HG03575 (cell line): ENCODE data around the gene COL17A1.

Experiments used
- ATAC-seq: cut with Tn5 transposase; IDR thresholded peaks from one replicate; pipeline ENCODE4 v1.9.1; 2021; ENCODE audit not compliant: unreplicated experiment, insufficient number of reproducible peaks, low FRiP score; ENCODE audit errors: extremely low read depth

The COL17A1 gene

GRCh38 chr10:104059364-104059763 lies 26.3 kb downstream of the COL17A1 start:
- no peak for ATAC-seq

DNA sequence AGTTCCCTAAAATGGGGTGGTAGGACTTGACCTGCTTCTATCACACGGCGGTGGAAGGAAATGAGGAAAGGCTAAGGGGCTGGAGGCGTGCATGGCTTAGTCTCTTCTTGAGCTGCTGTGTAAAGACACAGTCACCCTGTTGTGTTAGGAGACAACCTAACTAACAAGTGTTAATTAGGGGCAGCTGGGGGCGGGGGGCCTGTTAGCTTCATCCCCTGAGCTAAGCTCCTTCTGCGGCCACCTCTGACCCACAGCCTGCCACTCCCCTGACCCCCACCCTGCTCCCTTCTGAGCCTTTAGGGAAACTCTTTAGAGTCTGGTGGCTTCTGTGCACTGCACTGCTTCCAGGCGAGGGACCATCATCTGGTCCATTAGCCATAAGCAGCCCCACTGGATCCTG lies 28.0 kb downstream of the COL17A1 start:
- ATAC-seq = no peak

DNA sequence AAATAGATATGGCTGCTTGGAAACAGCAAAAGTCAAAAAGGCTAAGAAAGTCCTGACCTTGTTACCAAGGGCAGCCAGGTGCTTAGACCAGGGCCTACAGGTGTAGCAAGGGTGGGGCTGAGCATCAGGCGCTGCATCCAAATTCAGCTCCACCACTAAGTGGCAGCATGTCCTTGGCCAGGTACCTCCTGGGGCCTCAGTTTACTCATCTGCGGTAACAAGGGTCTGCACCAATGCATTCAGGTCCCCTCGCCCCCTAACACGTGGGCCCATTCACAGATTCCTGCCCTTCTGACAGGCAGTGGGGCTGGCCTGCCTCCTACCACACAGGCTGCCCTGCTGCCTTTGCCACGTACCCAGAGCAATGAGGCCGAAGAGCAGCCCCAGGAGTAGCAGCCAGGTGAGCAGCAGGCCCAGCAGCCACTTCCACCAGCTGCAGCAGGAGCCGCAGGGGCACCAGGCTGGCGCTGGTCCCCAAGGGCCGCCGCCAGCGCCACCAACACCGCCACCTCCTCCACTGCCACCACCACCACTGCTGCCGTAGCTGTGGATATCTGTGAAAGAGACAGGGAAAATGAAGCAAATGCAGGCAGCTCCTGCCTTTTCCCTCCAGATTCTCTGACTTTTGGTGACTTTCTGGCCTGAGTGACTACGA lies 28.9 kb downstream of the COL17A1 start:
- no peak for ATAC-seq

GRCh38 chr10:104054430-104054829 lies 31.2 kb downstream of the COL17A1 start:
- no peak for ATAC-seq

DNA sequence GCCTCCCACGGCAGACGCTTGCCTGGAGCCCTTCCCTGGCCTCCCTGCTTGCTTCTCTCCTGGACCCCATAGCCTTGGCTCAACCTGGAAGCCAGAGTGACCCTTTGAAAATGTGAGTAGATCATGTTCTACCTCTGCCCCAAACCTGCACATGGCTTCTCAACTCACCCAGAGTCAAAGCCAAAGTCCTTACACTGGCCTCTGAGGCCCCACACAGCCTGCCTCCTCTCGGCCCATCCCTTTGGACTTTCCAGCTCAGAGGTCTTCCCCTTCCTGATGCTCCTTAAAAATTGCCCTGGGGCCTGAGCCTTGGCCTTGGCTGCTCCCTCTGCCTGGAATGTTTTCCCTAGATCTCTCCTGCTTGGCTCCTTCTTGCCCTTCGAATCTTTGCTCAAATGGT lies 32.5 kb downstream of the COL17A1 start:
- ATAC-seq = no peak

- no peak for ATAC-seq
Observed at GRCh38 chr10:104052431-104052830, 33.2 kb downstream of the COL17A1 start.

DNA sequence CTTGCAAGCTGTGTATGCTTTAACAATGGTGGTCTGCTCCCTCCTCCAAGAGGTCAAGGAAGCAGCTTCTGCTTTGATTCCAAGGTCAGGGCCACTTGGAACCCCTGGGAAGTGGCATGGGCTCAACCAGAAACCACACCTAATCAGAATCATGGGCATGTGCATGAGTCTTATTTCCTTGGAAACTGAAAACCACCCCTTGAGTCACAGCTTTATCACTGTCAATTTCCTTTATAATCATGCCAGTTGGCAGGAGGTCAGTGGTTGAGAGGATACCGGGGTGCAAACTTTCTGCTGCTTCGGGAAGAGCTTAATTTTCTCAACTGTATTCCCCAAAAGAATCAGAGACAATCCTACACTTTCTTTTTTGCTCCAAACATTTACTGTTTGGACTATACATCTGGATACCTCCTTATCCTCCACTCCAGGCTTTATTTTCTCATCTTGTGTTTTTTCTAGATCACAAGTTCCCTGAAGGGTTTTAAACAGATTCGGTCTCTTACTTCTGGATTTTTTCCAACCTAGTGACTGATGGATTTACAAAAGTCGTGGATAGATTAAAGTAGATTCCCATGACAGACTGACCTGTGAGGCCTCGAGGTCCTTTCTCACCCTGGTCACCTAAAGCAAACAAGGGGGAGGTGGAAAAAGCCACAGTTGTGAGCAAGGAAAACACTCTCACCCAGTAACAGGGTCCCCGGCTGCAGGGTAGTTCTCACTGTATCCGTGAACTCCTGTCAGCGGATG lies 36.0 kb downstream of the COL17A1 start:
- no peak for ATAC-seq

GRCh38 chr10:104046651-104047050 lies 39.0 kb downstream of the COL17A1 start:
- ATAC-seq = no peak

DNA sequence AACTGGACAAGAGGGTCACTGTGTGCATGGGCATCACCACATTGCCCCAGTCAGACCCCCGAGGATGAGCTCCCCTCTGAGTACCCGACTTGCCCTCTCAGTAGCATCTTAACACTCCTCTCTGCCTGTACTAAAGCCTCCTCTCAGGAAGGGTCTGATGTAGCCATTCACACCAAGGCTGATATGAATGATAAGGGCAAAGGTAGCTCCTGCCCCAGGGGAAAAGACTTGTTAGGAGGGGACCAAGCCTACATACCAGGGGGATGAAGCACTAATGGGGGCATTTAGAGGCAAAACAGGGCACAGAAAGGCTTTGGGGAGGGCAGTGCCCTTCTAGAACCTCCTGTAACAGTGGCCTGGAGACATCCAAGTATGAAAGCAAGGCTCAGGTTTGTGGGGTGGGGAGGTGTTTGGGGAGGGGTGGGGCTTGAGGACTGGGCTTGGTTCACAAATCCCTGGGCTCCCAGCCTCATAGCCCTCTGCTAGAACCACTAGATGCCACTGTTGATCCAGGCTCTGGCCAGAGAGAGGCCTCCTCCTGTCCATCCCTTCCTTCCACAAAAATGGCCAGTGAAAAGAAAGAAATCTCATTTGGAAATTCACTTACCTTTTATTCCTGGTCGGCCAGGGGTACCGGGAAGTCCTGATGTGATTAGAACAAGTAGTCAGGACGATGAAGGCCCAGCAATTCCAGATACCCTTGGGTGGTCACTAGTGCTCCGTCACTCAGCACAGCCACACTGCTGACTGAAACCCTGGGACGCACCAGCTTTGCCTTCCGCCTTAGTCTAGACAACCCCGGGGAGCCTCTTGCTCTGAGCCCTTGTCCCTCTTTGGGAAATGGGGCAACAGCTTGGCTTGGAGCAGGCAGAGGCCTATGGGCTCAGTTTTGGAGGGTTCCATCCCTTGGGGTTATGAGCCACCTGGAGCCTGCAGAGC lies 40.3 kb downstream of the COL17A1 start:
- ATAC-seq = no peak

DNA sequence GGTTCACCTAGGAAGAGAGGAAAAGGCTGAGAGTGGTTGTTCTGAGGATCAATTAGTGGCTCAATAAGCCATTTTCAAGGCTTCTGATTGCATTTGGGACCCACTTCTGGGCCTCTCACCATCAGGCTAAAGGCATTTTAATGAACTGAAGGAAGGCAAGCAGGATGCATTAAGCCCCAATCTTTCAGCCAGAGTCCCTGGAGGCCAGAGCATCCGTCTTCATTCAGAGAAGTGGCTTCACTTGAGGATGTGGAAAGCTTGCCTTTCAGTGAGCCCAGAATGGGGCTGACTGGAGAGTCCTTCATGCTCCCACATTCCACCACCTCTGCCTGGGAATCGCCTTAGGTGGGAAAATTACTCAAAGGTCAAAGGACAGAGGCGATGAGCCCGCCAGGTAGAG lies 41.8 kb downstream of the COL17A1 start:
- no peak for ATAC-seq

GRCh38 chr10:104043185-104043830 lies 42.4 kb downstream of the COL17A1 start:
- ATAC-seq = no peak

- no peak for ATAC-seq
Observed at GRCh38 chr10:104041891-104042535, 43.7 kb downstream of the COL17A1 start.

DNA sequence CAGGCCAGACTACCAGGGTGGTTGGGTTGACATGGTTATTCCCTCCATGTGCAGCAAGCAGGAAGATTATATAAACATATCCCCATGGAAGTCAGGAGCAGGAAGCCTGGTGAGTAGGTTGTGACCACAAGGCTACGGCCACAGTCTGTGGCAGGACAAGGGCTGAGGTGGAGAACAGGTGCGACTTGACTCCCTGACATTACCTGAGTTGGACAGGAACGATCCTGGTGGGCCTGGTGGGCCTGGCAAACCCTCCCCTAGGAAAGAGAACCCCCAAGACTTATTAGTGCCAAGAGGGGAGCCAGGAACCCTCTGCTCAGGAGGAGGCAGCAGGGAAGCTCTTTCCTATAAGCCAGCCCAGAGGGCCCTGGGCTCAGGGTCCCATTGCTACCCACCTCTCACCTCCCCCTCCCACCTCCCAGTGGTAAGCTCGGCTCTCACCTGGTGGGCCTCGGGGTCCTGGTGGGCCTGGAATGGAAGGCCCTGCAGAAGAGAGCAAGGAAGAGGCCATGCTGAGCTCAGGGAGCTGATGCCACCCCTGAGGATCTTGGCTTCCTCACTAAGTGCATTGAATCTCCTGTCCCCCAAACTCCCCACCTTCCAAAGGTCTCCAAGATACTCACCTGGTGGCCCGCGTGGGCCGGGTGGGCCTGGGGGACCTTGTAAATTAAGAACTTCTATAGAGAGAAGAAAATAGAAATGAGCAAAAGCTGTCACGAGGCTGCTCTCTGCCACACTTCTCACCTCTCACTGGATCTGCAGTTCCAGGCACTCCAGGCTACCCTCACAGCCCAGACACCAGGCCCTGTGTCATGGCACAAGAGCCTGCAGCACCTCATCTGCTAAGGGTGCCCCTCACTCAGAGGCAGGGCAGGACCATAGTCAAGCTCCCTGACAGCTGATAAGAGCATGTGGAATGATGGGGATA lies 44.6 kb downstream of the COL17A1 start:
- no peak for ATAC-seq

DNA sequence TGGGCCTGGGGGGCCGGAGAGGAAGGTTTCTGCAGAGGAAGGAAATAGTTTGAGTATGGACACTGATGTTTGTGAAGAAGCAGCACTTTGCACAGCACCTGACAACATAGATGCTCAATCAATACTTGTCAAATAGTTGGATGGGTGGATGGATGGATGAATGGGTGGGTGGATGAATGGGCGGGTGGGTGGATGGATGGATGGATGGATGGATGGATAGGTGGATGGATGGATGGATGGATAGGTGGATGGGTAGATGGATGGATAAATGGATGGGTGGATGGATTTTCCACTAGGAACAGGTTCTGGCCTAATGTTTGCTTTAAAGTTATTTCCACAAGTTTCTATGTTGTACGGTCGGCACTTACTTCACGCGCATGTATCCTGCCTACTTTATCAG lies 45.3 kb downstream of the COL17A1 start:
- ATAC-seq = no peak

- no peak for ATAC-seq
Observed at GRCh38 chr10:104038958-104039752, 46.5 kb downstream of the COL17A1 start.

DNA sequence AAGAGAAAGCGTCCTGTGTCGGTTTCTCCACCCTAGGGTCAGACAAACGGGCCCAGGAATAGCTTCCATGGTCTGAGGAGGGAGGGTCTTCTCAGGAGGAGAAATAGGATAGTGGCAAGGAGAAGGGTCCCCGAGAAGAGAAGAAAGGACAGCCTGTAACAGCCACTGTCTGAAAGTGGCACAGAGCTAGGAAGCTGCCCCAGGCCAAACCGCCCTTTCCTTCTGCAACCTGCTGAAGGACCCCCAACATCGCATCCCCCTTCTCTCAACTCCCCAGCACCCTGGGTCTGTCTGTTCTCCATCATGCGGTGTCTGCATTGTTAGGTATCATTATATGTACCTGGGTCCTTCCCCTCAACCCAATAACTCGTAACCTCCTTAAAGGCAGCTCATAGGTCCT lies 47.1 kb downstream of the COL17A1 start:
- ATAC-seq = no peak
